NCI-H748 treated with DMSO at 0.1 percent for 48 hours (cell line): ENCODE measurements around the gene OR5A2.
"Not testable (repeated sequence)": the region's sequence is repeated elsewhere in the genome, so short reads cannot be mapped to it uniquely, and the experiment has no call there.

Source experiments
- DNase-seq: peaks from one replicate; lab custom pipeline; 2025; lab: John Stamatoyannopoulos, UW

OR5A2 gene, protein sequence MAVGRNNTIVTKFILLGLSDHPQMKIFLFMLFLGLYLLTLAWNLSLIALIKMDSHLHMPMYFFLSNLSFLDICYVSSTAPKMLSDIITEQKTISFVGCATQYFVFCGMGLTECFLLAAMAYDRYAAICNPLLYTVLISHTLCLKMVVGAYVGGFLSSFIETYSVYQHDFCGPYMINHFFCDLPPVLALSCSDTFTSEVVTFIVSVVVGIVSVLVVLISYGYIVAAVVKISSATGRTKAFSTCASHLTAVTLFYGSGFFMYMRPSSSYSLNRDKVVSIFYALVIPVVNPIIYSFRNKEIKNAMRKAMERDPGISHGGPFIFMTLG

DNA sequence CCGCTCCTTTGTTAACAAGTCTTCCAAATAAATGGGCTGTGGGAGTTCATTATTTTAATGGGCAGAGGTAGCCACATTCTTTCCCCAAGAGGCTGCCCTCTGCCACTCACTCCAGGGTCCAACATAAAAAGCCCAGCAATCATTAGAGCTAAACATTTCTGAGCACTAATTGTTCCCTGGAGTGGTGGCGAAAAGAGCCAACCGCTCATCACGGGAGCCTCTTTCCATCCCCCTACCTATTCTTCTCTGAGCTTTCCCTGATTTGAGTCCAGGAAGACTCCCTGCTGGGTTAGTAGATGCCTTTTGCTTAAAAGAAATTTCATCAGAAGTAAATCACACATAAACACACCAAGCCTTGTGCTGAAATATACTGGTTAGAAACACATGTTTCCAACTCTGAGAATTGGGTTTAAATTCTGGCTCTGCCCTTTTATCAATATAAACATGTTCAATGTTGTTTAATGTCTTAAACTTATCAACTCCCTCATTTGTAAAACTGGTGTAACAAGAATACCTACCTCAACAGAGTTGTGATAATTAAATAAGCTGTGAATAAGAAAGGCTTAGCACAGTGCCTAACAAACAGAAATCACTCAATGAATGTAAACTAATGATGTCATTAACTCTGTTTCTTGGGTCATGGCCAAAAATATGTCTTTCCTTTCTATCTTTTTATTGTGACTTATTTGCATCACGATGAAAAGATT, at the start of gene OR5A2:
TSS of gene OR5A2 (minus strand) at position 53 of the 707 bp plus-strand sequence. CDS start 3,460 bp downstream, outside the sequence.
- peak; percentile 35 for DNase-seq

- no peak for DNase-seq
Observed at GRCh38 chr11:59475176-59475575, 49.0 kb upstream of the OR5A2 start.

- DNase-seq = no peak
Observed at GRCh38 chr11:59473015-59473414, 46.8 kb upstream of the OR5A2 start, which contains the start of gene OR4D10. TSS of gene OR4D10 (plus strand) at chr11:59473315. CDS start at chr11:59477430, 4,115 bp downstream.

- DNase-seq = no peak
Observed at GRCh38 chr11:59463190-59463641, 37.0 kb upstream of the OR5A2 start.

- no peak for DNase-seq
Observed at GRCh38 chr11:59459916-59460315, 33.7 kb upstream of the OR5A2 start.

DNA sequence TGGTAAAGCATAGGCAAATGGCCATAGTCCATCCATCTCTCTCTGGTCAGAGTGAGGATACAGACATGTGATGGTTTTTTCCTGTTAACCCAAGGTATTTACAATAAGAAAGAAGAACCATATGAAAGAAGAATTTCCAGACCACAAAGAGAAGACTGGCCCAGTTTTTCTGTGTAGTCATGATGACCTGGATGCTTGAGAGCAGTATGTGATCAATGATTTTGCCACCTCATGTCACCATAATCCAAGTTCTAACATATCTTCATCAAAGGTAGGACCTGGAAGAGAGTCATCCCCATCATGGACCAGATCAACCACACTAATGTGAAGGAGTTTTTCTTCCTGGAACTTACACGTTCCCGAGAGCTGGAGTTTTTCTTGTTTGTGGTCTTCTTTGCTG, 30.4 kb upstream of the OR5A2 start, which contains the start of gene OR4D6:
TSS of gene OR4D6 (plus strand) at position 301 of the 400 bp plus-strand sequence. CDS start at position 301, 0 bp downstream.
- DNase-seq = no peak

DNA sequence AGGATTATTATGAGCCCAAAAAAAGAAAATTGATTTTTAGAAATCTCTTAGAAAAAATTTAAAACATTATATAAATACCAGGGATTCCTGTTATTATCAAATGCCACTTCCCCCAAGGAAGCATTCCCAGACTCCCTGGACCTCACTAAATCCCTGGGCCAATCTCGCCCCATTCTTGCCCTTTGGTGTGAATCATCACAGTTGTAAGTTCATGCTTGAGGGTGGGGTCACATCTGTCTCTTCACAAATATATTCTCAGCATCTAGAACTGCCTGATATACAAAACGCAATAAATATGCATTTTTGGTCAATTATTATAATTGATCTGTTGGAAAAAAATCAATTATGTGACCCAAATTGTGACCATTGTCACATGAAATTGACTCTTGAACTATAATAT, 22.3 kb upstream of the OR5A2 start:
- no peak for DNase-seq

- DNase-seq = not testable (repeated sequence)
Observed at GRCh38 chr11:59445624-59446023, 19.4 kb upstream of the OR5A2 start.

DNA sequence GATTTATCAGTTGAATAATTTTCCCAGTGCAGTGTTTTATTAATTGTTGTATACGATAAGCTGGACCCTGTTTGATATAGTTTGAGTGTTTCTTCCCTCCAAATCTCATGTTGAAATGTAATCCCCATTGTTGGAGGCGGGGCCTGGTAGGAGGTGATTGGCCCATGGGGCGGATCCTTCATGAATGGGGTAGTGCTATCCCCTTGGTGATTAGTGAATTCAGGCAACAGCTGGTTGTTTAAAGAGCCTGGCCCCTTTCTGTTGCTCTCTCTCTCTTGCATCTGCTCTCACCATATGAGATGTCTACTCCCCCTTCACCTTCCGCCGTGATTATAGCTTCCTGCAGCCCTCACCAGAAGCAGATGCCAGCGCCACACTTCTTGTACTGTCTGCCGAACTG, 11.6 kb upstream of the OR5A2 start:
- no peak for DNase-seq

GRCh38 chr11:59436169-59436568, 10.0 kb upstream of the OR5A2 start, which contains the start of gene OR5A1:
TSS of gene OR5A1 (plus strand) at chr11:59436469. CDS start at chr11:59443169, 6,700 bp downstream.
- no peak for DNase-seq

DNA sequence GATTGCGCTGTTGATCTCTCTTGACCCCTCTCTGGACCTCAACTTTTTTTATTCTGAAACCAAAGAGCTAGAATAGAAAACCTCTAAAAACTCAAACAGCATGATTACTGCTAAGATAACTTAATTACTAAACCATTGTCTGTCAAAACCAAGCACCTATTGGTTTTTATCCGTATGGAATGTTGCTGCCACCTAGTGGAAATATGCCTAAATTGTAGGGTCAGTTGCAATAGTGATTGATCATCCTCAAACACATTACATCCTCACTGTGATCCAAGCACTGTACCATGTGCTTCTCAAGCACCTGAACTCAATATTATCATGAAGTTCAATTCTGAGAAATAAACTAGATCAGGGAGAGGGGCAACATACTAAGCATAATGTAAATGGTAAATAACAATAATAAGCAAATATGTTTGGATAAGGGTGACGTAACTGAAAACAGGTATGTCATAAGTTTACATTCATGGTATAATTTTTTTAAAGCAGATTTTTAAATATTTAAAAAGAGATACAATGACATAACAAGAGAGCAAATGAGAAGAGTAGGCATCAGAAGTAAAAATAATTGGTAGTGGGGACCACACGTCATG, 3.8 kb upstream of the OR5A2 start:
- DNase-seq = peak; percentile 69

DNA sequence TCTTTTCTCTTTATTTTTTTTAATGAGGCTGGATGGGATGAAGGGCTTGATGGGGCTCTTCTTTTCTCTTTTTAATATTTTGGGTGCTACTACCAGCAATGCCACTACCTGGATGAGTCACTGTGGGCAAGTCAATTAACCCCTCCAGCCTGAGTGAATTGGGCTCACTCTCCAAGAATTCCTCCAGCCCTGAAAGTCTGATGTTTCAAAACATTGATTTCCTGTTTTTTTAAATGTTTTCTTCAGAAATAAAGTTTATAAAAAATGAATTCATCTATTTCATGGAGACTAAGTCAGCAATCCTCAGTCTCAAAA, 812 bp upstream of the OR5A2 start:
- no peak for DNase-seq

DNA sequence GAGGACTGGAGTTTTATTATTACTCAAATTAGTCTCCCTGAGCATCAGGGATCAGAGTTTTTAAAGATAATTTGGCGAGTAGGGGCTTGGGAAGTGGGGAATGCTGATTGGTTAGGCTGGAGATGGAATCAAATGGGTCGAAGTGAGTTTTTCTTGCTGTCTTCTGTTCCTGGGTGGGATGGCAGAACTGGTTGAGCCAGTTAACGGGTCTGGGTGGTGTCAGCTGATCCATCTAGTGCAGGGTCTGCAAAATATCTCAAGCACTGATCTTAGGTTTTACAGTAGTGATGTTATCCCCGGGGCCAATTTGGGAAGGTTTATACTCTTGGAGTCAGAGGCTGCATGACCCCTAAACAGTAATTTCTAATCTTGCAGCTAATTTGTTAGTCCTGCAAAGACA, 1.1 kb downstream of the OR5A2 start:
- DNase-seq = no peak

DNA sequence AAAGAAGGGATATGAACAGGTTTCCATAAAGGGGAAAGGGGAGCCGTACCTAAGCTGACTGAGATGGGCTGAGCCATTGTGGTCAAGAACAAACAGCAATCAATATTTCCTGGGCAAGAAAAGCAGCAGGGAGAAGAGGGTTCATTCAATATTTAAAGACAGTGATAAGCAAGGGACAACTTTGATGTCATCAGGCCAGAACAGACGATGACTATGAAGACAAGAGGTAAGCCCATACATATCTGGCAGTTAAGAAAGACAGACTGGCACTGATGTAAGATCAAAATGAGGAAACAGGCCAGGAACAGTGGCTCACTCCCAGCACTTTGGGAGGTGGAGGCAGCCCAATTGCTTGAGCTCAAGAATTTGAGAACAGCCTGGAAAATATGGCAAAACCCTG, 2.4 kb downstream of the OR5A2 start:
- no peak for DNase-seq

- DNase-seq = no peak
Observed at GRCh38 chr11:59418156-59418555, 8.1 kb downstream of the OR5A2 start.

- no peak for DNase-seq
Observed at GRCh38 chr11:59417023-59417422, 9.2 kb downstream of the OR5A2 start.

- DNase-seq = no peak
Observed at GRCh38 chr11:59416613-59417012, 9.6 kb downstream of the OR5A2 start.

- no peak for DNase-seq
Observed at GRCh38 chr11:59415111-59415510, 11.1 kb downstream of the OR5A2 start.

- no peak for DNase-seq
Observed at GRCh38 chr11:59413646-59414045, 12.6 kb downstream of the OR5A2 start.

GRCh38 chr11:59403546-59403945, 22.7 kb downstream of the OR5A2 start:
- no peak for DNase-seq

DNA sequence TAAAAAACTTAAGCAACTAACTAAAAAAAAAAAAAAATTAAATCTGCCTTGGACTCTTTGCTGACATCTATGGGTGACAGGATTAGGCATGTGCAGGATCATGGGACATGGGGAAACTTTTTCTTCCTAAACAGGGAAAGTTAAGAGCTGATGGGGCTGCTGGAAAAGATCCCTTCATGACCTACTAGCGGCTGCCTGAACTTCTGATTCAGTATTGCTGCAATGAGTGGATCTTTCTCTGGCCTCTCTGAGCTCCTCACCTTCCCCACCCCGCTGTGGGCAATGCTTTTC, 25.0 kb downstream of the OR5A2 start:
- DNase-seq = no peak

- DNase-seq = no peak
Observed at GRCh38 chr11:59400461-59401261, 25.6 kb downstream of the OR5A2 start.
